Measurements from ENCODE around the gene PLPPR1.

DNA sequence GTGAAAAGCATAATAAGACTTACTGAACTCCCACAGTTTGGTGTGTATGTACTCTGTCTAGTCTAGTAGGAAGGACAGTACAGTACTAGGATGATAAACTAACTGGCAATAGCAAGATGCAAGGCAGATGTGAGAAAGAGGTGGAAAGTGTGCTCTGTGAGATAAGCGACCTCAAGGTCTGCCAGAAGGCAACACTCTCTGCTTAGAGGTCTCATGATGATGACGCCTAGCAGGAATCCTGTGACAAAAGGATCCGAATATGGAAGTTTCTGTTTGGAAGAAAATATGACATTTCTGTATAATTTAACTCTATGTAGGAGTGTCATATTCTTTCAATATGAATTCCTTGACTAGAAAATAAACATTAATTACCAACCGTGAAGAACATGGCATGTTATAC is 112.2 kb downstream of the PLPPR1 start:
- TF ChIP-seq, protein P1, sequence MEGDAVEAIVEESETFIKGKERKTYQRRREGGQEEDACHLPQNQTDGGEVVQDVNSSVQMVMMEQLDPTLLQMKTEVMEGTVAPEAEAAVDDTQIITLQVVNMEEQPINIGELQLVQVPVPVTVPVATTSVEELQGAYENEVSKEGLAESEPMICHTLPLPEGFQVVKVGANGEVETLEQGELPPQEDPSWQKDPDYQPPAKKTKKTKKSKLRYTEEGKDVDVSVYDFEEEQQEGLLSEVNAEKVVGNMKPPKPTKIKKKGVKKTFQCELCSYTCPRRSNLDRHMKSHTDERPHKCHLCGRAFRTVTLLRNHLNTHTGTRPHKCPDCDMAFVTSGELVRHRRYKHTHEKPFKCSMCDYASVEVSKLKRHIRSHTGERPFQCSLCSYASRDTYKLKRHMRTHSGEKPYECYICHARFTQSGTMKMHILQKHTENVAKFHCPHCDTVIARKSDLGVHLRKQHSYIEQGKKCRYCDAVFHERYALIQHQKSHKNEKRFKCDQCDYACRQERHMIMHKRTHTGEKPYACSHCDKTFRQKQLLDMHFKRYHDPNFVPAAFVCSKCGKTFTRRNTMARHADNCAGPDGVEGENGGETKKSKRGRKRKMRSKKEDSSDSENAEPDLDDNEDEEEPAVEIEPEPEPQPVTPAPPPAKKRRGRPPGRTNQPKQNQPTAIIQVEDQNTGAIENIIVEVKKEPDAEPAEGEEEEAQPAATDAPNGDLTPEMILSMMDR (IDR thresholded peaks at IDR 0.05) = no peak
- TF ChIP-seq POLR2AphosphoS5 (IDR thresholded peaks at IDR 0.05; ENCODE audit: insufficient read depth in 1 of 2, low read depth in 1 of 2) = no peak
- TF ChIP-seq POLR2A (IDR thresholded peaks at IDR 0.05) = no peak
